OCI-LY3 (cell line): ENCODE data around the gene TTLL1.

ENCODE experiments used
- H2AFZ ChIP-seq: fragments of 200-600, 300-600 bp; shearing (Covaris generic); 2 replicates; pipeline ENCODE4 v1.6.0; 2014; ENCODE audit warnings: antibody characterized with exemption, low read depth, low read length
- H3K27ac ChIP-seq: fragments of 200-600, 300-600 bp; sonication (generic); 2 replicates; pipeline ENCODE4 v1.5.1; 2014; ENCODE audit warnings: mild to moderate bottlenecking, low read length, moderate library complexity, mixed read lengths
- H3K27me3 ChIP-seq: fragments of 200-600, 300-600 bp; sonication (generic); 2 replicates; pipeline ENCODE4 v1.6.1; 2014; ENCODE audit warnings: low read depth, low read length, mixed read lengths
- H3K36me3 ChIP-seq: fragments of 200-600, 300-600 bp; sonication (generic); replicated peaks from 2 replicates; pipeline ENCODE3; 2014; ENCODE audit warnings: low read depth, low read length, mixed read lengths
- H3K4me1 ChIP-seq: fragments of 300-600, 200-600 bp; sonication (generic); 2 replicates; pipeline ENCODE4 v1.6.1; 2014; ENCODE audit warnings: low read length, mixed read lengths
- H3K4me2 ChIP-seq: fragments of 200-600, 300-600 bp; sonication (generic); 2 replicates; pipeline ENCODE4 v1.6.1; 2014; ENCODE audit warnings: low read length, mixed read lengths
- H3K4me3 ChIP-seq: fragments of 300-600, 200-600 bp; sonication (generic); 2 replicates; pipeline ENCODE4 v1.5.1; 2014; ENCODE audit warnings: antibody characterized with exemption, mild to moderate bottlenecking, low read length, moderate library complexity
- H3K79me2 ChIP-seq: fragments of 300-600, 200-600 bp; shearing (Covaris generic); 2 replicates; pipeline ENCODE4 v1.6.1; 2014; ENCODE audit warnings: mild to moderate bottlenecking, low read length, mixed read lengths
- H3K9ac ChIP-seq: fragments of 300-600, 200-600 bp; shearing (Covaris generic); 2 replicates; pipeline ENCODE4 v1.6.0; 2014; ENCODE audit warnings: mild to moderate bottlenecking, low read length, moderate library complexity
- H3K9me3 ChIP-seq: fragments of 200-600, 300-600 bp; shearing (Covaris generic); 2 replicates; pipeline ENCODE4 v1.6.1; 2014; ENCODE audit warnings: low read length, mixed read lengths; ENCODE audit not compliant: insufficient read depth
- H4K20me1 ChIP-seq: fragments of 200-600, 300-600 bp; sonication (generic); 2 replicates; pipeline ENCODE4 v1.6.1; 2016; ENCODE audit warnings: low read length, mixed read lengths; ENCODE audit not compliant: insufficient read depth
- EZH2phosphoT487 ChIP-seq: fragments of 200-600 bp; shearing (Covaris generic); IDR thresholded peaks from 2 replicates; pipeline ENCODE4 v1.6.1; 2018; ENCODE audit warnings: antibody characterized with exemption, mixed run types, low read depth
- TF ChIP-seq, protein P1 (sequence below): fragments of 200-600, 300-600 bp; sonication (generic); IDR thresholded peaks from 2 replicates; pipeline ENCODE4 v1.5.1; 2014; ENCODE audit warnings: antibody characterized with exemption, low read length, low read depth

Gene TTLL1

DNA sequence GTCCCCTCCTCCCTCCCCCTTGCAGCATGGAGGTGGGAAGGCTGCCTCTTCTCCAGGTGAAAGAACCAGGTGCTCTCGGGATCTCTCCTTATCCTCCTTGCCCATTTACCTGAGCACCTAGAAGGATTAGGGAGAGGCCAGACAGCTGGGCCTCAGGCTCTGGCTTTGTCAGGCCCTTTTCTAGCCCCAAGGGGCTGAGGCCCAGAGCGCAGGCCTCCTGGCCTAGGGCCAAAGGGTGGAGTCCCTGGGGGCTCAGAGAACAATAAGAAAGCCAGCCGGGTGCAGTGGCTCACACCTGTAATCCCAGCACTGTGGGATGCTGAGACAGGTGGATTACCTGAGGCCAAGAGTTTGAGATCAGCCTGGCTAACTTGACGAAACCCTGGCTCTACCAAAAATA, 5.4 kb upstream of the TTLL1 start:
- Histone ChIP-seq H3K9me3 (peaks cover 7% of the 10 kb centered on the region), H3K9ac (no peak overlapping the region), H3K27me3 (no peaks in the 10 kb centered on the region), H3K4me1 (peaks cover 4% of the 10 kb centered on the region), H3K27ac (no peak overlapping the region), H4K20me1 (no peaks in the 10 kb centered on the region), H2AFZ (no peak overlapping the region), H3K79me2 (no peaks in the 10 kb centered on the region), H3K4me2 (no peak overlapping the region), H3K36me3 (no peaks in the 10 kb centered on the region), H3K4me3 (no peak overlapping the region)
- TF ChIP-seq, protein P1, sequence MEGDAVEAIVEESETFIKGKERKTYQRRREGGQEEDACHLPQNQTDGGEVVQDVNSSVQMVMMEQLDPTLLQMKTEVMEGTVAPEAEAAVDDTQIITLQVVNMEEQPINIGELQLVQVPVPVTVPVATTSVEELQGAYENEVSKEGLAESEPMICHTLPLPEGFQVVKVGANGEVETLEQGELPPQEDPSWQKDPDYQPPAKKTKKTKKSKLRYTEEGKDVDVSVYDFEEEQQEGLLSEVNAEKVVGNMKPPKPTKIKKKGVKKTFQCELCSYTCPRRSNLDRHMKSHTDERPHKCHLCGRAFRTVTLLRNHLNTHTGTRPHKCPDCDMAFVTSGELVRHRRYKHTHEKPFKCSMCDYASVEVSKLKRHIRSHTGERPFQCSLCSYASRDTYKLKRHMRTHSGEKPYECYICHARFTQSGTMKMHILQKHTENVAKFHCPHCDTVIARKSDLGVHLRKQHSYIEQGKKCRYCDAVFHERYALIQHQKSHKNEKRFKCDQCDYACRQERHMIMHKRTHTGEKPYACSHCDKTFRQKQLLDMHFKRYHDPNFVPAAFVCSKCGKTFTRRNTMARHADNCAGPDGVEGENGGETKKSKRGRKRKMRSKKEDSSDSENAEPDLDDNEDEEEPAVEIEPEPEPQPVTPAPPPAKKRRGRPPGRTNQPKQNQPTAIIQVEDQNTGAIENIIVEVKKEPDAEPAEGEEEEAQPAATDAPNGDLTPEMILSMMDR, result no peak
- TF ChIP-seq EZH2phosphoT487, result no peak

DNA sequence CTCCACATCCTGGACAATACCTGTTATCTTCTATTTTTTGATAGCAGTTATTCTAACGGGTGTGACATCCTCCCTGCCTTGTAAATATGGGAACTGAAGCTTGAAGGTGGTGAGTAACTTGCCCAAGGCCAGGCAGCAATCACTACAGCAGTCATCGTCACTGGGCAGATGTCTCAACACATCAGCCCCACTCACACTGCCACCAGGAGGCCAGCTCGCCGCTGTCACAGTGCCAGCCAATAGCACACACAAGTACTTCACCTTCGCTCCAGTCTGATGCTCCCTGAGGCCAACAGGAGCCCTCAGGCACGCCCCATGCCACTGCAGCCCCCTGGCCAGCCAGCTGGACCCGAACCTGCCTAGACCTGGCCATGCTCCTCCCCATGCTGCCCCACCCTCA, 4.9 kb upstream of the TTLL1 start:
- Histone ChIP-seq H3K4me2 (no peak overlapping the region), H3K9ac (no peak overlapping the region)

DNA sequence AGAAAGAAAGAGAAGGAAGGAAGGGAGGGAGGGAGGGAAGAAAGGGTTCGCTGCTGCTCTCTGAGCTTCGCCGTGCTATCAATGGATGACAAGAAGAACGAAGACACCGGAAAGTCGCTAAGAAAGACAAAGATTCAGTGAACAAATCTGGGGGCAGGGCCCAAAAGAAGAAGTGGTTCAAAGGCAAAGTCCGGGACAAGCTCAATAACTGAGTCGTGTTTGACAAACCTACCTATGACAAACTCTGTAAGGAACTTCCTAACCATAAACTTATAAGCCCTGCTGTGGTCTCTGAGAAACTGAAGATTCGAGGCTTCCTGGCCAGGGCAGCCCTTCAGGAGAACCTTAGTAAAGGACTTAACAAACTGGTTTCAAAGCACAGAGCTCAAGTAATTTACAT, 2.9 kb upstream of the TTLL1 start:
- H3K9me3 ChIP-seq, result peaks cover 7% of the 10 kb centered on the region
- H3K4me2 ChIP-seq, result no peak overlapping the region
- H3K27me3 ChIP-seq, result no peaks in the 10 kb centered on the region
- no peaks in the 10 kb centered on the region for H4K20me1 ChIP-seq
- H3K9ac ChIP-seq, result no peak overlapping the region
- no peak overlapping the region for H3K4me3 ChIP-seq
- no peaks in the 10 kb centered on the region for H3K79me2 ChIP-seq
- H3K4me1 ChIP-seq, result peaks cover 8% of the 10 kb centered on the region
- H3K36me3 ChIP-seq, result no peaks in the 10 kb centered on the region
- no peak for TF ChIP-seq EZH2phosphoT487
- TF ChIP-seq, protein P1, result no peak
- no peak overlapping the region for H3K27ac ChIP-seq
- no peak overlapping the region for H2AFZ ChIP-seq

More for the DNA sequence above, 4.9 kb upstream of the TTLL1 start:
- Histone ChIP-seq H3K27ac (no peak overlapping the region), H3K4me3 (no peak overlapping the region), H4K20me1 (no peaks in the 10 kb centered on the region), H2AFZ (no peak overlapping the region), H3K79me2 (no peaks in the 10 kb centered on the region), H3K27me3 (no peaks in the 10 kb centered on the region), H3K36me3 (no peaks in the 10 kb centered on the region), H3K4me1 (peaks cover 4% of the 10 kb centered on the region), H3K9me3 (peaks cover 7% of the 10 kb centered on the region)
- TF ChIP-seq, protein P1, result no peak
- no peak for TF ChIP-seq EZH2phosphoT487

DNA sequence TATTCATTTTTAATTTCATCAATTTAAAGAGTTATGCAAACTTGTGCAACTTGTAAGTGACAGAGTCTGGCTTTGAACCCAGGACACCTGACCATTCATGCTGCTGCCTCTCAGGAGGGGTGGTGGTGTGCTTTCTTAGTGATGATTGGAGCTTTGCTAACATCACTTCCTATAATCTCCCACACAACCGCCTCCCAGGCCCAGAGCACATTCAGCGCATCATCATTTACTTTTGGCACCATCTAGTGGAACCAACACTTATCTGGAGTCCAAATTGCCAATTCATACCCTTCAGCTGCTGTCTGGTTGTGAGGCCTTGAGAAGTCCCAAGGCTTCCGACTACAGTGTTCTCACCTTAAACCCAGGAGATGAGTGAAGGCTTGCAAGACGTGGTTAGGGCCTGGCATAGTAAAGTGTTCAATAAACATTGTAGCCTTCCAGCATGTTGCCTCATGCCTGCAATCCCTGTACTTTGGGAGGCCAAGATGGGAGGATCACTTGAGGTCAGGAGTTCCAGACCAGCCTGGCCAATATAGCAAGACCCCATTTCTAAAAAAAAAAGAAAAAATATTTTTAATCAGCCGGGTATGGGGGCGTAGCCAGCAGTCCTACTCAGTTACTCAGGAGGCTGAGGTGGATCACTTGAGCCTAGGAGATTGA, 1.1 kb upstream of the TTLL1 start:
- H4K20me1 ChIP-seq, result no peaks in the 10 kb centered on the region
- no peaks in the 10 kb centered on the region for H3K9me3 ChIP-seq
- no peaks in the 10 kb centered on the region for H3K79me2 ChIP-seq
- TF ChIP-seq, protein P1, result peak; percentile 90
- TF ChIP-seq EZH2phosphoT487, result no peak
- H2AFZ ChIP-seq, result no peak overlapping the region
- no peaks in the 10 kb centered on the region for H3K27me3 ChIP-seq
- peaks cover 24% of the 10 kb centered on the region for H3K4me1 ChIP-seq
- no peak overlapping the region for H3K27ac ChIP-seq
- no peak overlapping the region for H3K9ac ChIP-seq
- H3K4me3 ChIP-seq, result peak overlapping the region; percentile 86; the same call in 1 of the 2 replicates
- no peaks in the 10 kb centered on the region for H3K36me3 ChIP-seq
- H3K4me2 ChIP-seq, result peak overlapping the region; percentile 86
